ENCODE measurements around the gene PCSK2.

Gene PCSK2

GRCh38 chr20:17381724-17382123 lies 154.9 kb downstream of the PCSK2 start:
- DNase-seq (ENCODE audit: low read depth, low spot score): no peak
- H3K27ac ChIP-seq: no peak overlapping the region

- H3K27ac ChIP-seq: no peak overlapping the region
- no peak for DNase-seq (ENCODE audit: low read depth, low spot score)
Observed at GRCh38 chr20:17385798-17386197, 159.0 kb downstream of the PCSK2 start.

- no peak for DNase-seq (ENCODE audit: low read depth, low spot score)
- H3K27ac ChIP-seq: no peak overlapping the region
Observed at GRCh38 chr20:17390655-17391054, 163.8 kb downstream of the PCSK2 start.

- DNase-seq (ENCODE audit: low read depth, low spot score): no peak
- H3K27ac ChIP-seq: no peak overlapping the region
Observed at GRCh38 chr20:17391127-17391771, 164.4 kb downstream of the PCSK2 start.

- DNase-seq (ENCODE audit: low read depth, low spot score): no peak
- H3K27ac ChIP-seq: no peak overlapping the region
Observed at GRCh38 chr20:17394411-17394810, 167.6 kb downstream of the PCSK2 start.

GRCh38 chr20:17395729-17396128 lies 168.9 kb downstream of the PCSK2 start:
- no peak for DNase-seq (ENCODE audit: low read depth, low spot score)
- H3K27ac ChIP-seq: no peak overlapping the region

- no peak for DNase-seq (ENCODE audit: low read depth, low spot score)
- no peak overlapping the region for H3K27ac ChIP-seq
Observed at GRCh38 chr20:17399303-17399985, 172.6 kb downstream of the PCSK2 start.

- no peak for DNase-seq (ENCODE audit: low read depth, low spot score)
- no peak overlapping the region for H3K27ac ChIP-seq
Observed at GRCh38 chr20:17403461-17403860, 176.6 kb downstream of the PCSK2 start.

GRCh38 chr20:17406051-17406590 lies 179.3 kb downstream of the PCSK2 start:
- H3K27ac ChIP-seq: no peak overlapping the region
- no peak for DNase-seq (ENCODE audit: low read depth, low spot score)

GRCh38 chr20:17407550-17407949 lies 180.7 kb downstream of the PCSK2 start:
- H3K27ac ChIP-seq: no peak overlapping the region
- DNase-seq (ENCODE audit: low read depth, low spot score): no peak

- no peak for DNase-seq (ENCODE audit: low read depth, low spot score)
Observed at GRCh38 chr20:17417225-17417624, 190.4 kb downstream of the PCSK2 start.

GRCh38 chr20:17418737-17419136 lies 191.9 kb downstream of the PCSK2 start:
- DNase-seq (ENCODE audit: low read depth, low spot score): no peak

More at GRCh38 chr20:17417225-17417624, 190.4 kb downstream of the PCSK2 start:
- no peak overlapping the region for H3K27ac ChIP-seq

GRCh38 chr20:17419479-17420041 lies 192.7 kb downstream of the PCSK2 start:
- no peak for DNase-seq (ENCODE audit: low read depth, low spot score)
- H3K27ac ChIP-seq: no peak overlapping the region

More at GRCh38 chr20:17418737-17419136, 191.9 kb downstream of the PCSK2 start:
- no peak overlapping the region for H3K27ac ChIP-seq

GRCh38 chr20:17421493-17421892 lies 194.7 kb downstream of the PCSK2 start:
- DNase-seq (ENCODE audit: low read depth, low spot score): peak; percentile 16

GRCh38 chr20:17423782-17424181 lies 196.9 kb downstream of the PCSK2 start:
- DNase-seq (ENCODE audit: low read depth, low spot score): no peak
- H3K27ac ChIP-seq: no peak overlapping the region

More at GRCh38 chr20:17421493-17421892, 194.7 kb downstream of the PCSK2 start:
- no peak overlapping the region for H3K27ac ChIP-seq

GRCh38 chr20:17427638-17428037 lies 200.8 kb downstream of the PCSK2 start:
- H3K27ac ChIP-seq: no peak overlapping the region

GRCh38 chr20:17430125-17430950 lies 203.5 kb downstream of the PCSK2 start:
- no peak for DNase-seq (ENCODE audit: low read depth, low spot score)
- H3K27ac ChIP-seq: no peak overlapping the region

More at GRCh38 chr20:17427638-17428037, 200.8 kb downstream of the PCSK2 start:
- DNase-seq (ENCODE audit: low read depth, low spot score): no peak

GRCh38 chr20:17431621-17432364 lies 205.0 kb downstream of the PCSK2 start:
- no peak for DNase-seq (ENCODE audit: low read depth, low spot score)

GRCh38 chr20:17436664-17437063 lies 209.8 kb downstream of the PCSK2 start:
- DNase-seq (ENCODE audit: low read depth, low spot score): no peak
- H3K27ac ChIP-seq: no peak overlapping the region

More at GRCh38 chr20:17431621-17432364, 205.0 kb downstream of the PCSK2 start:
- H3K27ac ChIP-seq: no peak overlapping the region

- DNase-seq (ENCODE audit: low read depth, low spot score): no peak
- no peak overlapping the region for H3K27ac ChIP-seq
Observed at GRCh38 chr20:17437251-17437650, 210.4 kb downstream of the PCSK2 start.

All from epithelial cell of prostate (primary cell).